ENCODE results near the gene LPAR1. TPM values are rescaled to one million over a fixed set of nuclear protein-coding genes. Genes with fewer than 3 reads are reported as not detected.

Gene LPAR1
- total and polyA plus RNA-seq, 9 of the 15 experiments (the other 6 are each of a cell fraction or from before 2014, with no cell fraction given): 0.13 TPM; not detected in 8

- WGBS (ENCODE audit: insufficient coverage, low coverage, missing lambda C conversion rate): 0% methylated on average over 4 of the region's 4 CpGs
- Histone ChIP-seq H3K36me3 (ENCODE audit: control insufficient read depth, insufficient read depth, low read length) (no peaks in the 10 kb centered on the region), H3K9ac (ENCODE audit: insufficient read depth in 1 of 2, low read depth in 2 of 2, low read length in 2 of 2) (no peak overlapping the region), H3K27ac (ENCODE audit: extremely low read depth, low read depth, low read length) (no peak overlapping the region), H3K79me2 (ENCODE audit: control insufficient read depth, insufficient read depth, low read length) (no peaks in the 10 kb centered on the region), H3K4me2 (ENCODE audit: insufficient read depth, low read length) (no peak overlapping the region), H3K4me3 (no peak overlapping the region), H3K9me1 (ENCODE audit: control insufficient read depth, insufficient read depth, low read length) (no peaks in the 10 kb centered on the region), H3K27me3 (ENCODE audit: control insufficient read depth in 2 of 2, insufficient read depth in 2 of 2, low read length in 2 of 2) (no peaks in the 10 kb centered on the region), H4K20me1 (replicated peaks; ENCODE audit: control insufficient read depth, insufficient read depth, low read length) (no peaks in the 10 kb centered on the region), H2AFZ (ENCODE audit: low read depth, low read length) (no peak overlapping the region), H3K4me1 (replicated peaks in 1 of 2; ENCODE audit: control insufficient read depth in 2 of 2, insufficient read depth in 2 of 2, low read length in 2 of 2) (no peaks in the 10 kb centered on the region), H3K9me3 (replicated peaks; ENCODE audit: control insufficient read depth, insufficient read depth, low read depth, low read length) (no peaks in the 10 kb centered on the region)
- no peak for DNase-seq (ENCODE audit: extremely low read depth in 1 of 4, low spot score in 3 of 4)
- CTCF ChIA-PET (ENCODE audit: low intra/inter-chr PET ratio): no interaction called here
- ATAC-seq: no peak
- intact Hi-C loops (cut with micrococcal nuclease): no loop called here
- no peak for TF ChIP-seq ZNF224 (CRISPR knock-in tag; IDR thresholded peaks at IDR 0.05)
- no peak for TF ChIP-seq HIVEP1 (CRISPR knock-in tag; IDR thresholded peaks at IDR 0.05)
- no peak for TF ChIP-seq ZNF766 (CRISPR knock-in tag; conservative IDR thresholded peaks at IDR 0.05)
- no peak for TF ChIP-seq SAP30 (IDR thresholded peaks at IDR 0.05; ENCODE audit: borderline replicate concordance, insufficient read depth, low read depth, low read length, poor library complexity, severe bottlenecking)
- no peak for TF ChIP-seq HMG20A (CRISPR knock-in tag; conservative IDR thresholded peaks at IDR 0.05)
- TF ChIP-seq DIDO1 (tag; IDR thresholded peaks at IDR 0.05; ENCODE audit: low read depth): no peak
- TF ChIP-seq HLTF (IDR thresholded peaks at IDR 0.05): no peak
- no peak for TF ChIP-seq MTA1 (IDR thresholded peaks at IDR 0.05; ENCODE audit: borderline replicate concordance)
- no peak for TF ChIP-seq SMARCB1 (IDR thresholded peaks at IDR 0.05; ENCODE audit: insufficient read length, low read depth)
- no peak for TF ChIP-seq SPI1 (IDR thresholded peaks at IDR 0.05; ENCODE audit: borderline replicate concordance, low read depth, low read length)
- no peak for TF ChIP-seq TRIM24 (IDR thresholded peaks at IDR 0.05)
- no peak for TF ChIP-seq DACH1 (IDR thresholded peaks at IDR 0.05; ENCODE audit: partially characterized antibody)
- TF ChIP-seq NBN (IDR thresholded peaks at IDR 0.05; ENCODE audit: low read depth): no peak
- no peak for TF ChIP-seq ZBTB8A (IDR thresholded peaks at IDR 0.05; ENCODE audit: partially characterized antibody)
- no peak for TF ChIP-seq KDM2B (CRISPR knock-in tag; IDR thresholded peaks at IDR 0.05)
- no peak for TF ChIP-seq PRDM10 (IDR thresholded peaks at IDR 0.05; ENCODE audit: partially characterized antibody)
- no peak for TF ChIP-seq VEZF1 (CRISPR knock-in tag; IDR thresholded peaks at IDR 0.05)
- no peak for TF ChIP-seq TAF7 (tag; IDR thresholded peaks at IDR 0.05)
- no peak for TF ChIP-seq ZNF57 (CRISPR knock-in tag; IDR thresholded peaks at IDR 0.05)
- no TSS peak for BruUV-seq (replicated peaks)
- in situ Hi-C loops (cut with MboI): no loop called here
- POLR2A ChIA-PET: no interaction called here
- FAIRE-seq: no peak
These were observed 89.2 kb downstream of the LPAR1 start for GRCh38 chr9:110949081-110949480.

All from K562 (cell line).